Measurements from ENCODE around the gene TRMT2A.

TRMT2A gene

GRCh38 chr22:20149257-20150250 is 32.5 kb upstream of the TRMT2A start:
- DNase-seq (ENCODE audit: low read depth in 2 of 2, low spot score in 1 of 2) = no peak

GRCh38 chr22:20148414-20148813 is 31.4 kb upstream of the TRMT2A start:
- DNase-seq (ENCODE audit: low read depth in 2 of 2, low spot score in 1 of 2) = no peak

- DNase-seq (ENCODE audit: low read depth in 2 of 2, low spot score in 1 of 2) = no peak
Measured at GRCh38 chr22:20147237-20147988, 30.4 kb upstream of the TRMT2A start.

- no peak for DNase-seq (ENCODE audit: low read depth in 2 of 2, low spot score in 1 of 2)
Measured at GRCh38 chr22:20146777-20147176, 29.8 kb upstream of the TRMT2A start.

- DNase-seq (ENCODE audit: low read depth in 2 of 2, low spot score in 1 of 2) = no peak
Measured at GRCh38 chr22:20145832-20146223, 28.8 kb upstream of the TRMT2A start.

- DNase-seq (ENCODE audit: low read depth in 2 of 2, low spot score in 1 of 2) = no peak
Measured at GRCh38 chr22:20145206-20145831, 28.3 kb upstream of the TRMT2A start.

GRCh38 chr22:20143883-20144665 is 27.0 kb upstream of the TRMT2A start:
- no peak for DNase-seq (ENCODE audit: low read depth in 2 of 2, low spot score in 1 of 2)

- no peak for DNase-seq (ENCODE audit: low read depth in 2 of 2, low spot score in 1 of 2)
Measured at GRCh38 chr22:20142711-20143621, 25.9 kb upstream of the TRMT2A start.

GRCh38 chr22:20141186-20142077 is 24.4 kb upstream of the TRMT2A start:
- no peak for DNase-seq (ENCODE audit: low read depth in 2 of 2, low spot score in 1 of 2)

- no peak for DNase-seq (ENCODE audit: low read depth in 2 of 2, low spot score in 1 of 2)
Measured at GRCh38 chr22:20140521-20140964, 23.5 kb upstream of the TRMT2A start.

GRCh38 chr22:20140107-20140445 is 23.1 kb upstream of the TRMT2A start:
- no peak for DNase-seq (ENCODE audit: low read depth in 2 of 2, low spot score in 1 of 2)

- no peak for DNase-seq (ENCODE audit: low read depth in 2 of 2, low spot score in 1 of 2)
Measured at GRCh38 chr22:20139391-20140106, 22.5 kb upstream of the TRMT2A start.

GRCh38 chr22:20138868-20139267 is 21.8 kb upstream of the TRMT2A start:
- DNase-seq (ENCODE audit: low read depth in 2 of 2, low spot score in 1 of 2) = no peak

- no peak for DNase-seq (ENCODE audit: low read depth in 2 of 2, low spot score in 1 of 2)
Measured at GRCh38 chr22:20138417-20138738, 21.4 kb upstream of the TRMT2A start.

- DNase-seq (ENCODE audit: low read depth in 2 of 2, low spot score in 1 of 2) = no peak
Measured at GRCh38 chr22:20137671-20138416, 20.8 kb upstream of the TRMT2A start.

GRCh38 chr22:20137113-20137512 is 20.1 kb upstream of the TRMT2A start:
- no peak for DNase-seq (ENCODE audit: low read depth in 2 of 2, low spot score in 1 of 2)

- no peak for DNase-seq (ENCODE audit: low read depth in 2 of 2, low spot score in 1 of 2)
Measured at GRCh38 chr22:20136603-20136873, 19.5 kb upstream of the TRMT2A start.
